AG09319 (cell line): ENCODE measurements around the gene RALGPS1.
A peak's percentile ranks its signal among the peaks of the same experiment; 100 is the strongest.

Source experiments
- DNase-seq: peaks from one replicate; pipeline ENCODE4 v3.0.0-alpha.2; 2010; ENCODE audit warnings: low read depth; ENCODE audit errors: extremely low read depth
- TF ChIP-seq, protein P1 (sequence below): IDR thresholded peaks from 2 replicates; pipeline ENCODE4 v1.5.1; 2011; ENCODE audit warnings: low read depth, mild to moderate bottlenecking, inconsistent platforms, low read length, moderate library complexity

RALGPS1 gene

DNA sequence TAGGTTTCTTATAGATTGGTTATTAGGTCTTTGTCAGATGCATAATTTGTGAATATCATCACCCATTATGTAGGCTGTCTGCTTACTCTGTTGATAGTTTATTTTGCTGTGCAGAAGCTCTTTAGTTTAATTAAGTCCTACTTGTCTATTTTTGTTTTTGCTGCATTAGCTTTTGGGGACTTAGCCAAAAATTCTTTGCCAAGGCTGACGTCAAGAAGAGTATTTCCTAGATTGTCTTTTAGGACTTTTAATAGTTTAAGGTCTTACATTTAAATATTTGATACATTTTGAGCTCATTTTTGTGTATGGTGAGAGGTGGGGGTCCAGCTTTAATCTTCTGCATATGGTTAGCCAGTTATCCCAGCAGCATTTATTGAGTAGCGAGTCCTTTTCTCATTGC, 232.7 kb downstream of the RALGPS1 start:
- no peak for DNase-seq
- TF ChIP-seq, protein P1, sequence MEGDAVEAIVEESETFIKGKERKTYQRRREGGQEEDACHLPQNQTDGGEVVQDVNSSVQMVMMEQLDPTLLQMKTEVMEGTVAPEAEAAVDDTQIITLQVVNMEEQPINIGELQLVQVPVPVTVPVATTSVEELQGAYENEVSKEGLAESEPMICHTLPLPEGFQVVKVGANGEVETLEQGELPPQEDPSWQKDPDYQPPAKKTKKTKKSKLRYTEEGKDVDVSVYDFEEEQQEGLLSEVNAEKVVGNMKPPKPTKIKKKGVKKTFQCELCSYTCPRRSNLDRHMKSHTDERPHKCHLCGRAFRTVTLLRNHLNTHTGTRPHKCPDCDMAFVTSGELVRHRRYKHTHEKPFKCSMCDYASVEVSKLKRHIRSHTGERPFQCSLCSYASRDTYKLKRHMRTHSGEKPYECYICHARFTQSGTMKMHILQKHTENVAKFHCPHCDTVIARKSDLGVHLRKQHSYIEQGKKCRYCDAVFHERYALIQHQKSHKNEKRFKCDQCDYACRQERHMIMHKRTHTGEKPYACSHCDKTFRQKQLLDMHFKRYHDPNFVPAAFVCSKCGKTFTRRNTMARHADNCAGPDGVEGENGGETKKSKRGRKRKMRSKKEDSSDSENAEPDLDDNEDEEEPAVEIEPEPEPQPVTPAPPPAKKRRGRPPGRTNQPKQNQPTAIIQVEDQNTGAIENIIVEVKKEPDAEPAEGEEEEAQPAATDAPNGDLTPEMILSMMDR, result no peak

- TF ChIP-seq, protein P1, result no peak
- no peak for DNase-seq
These were observed 233.4 kb downstream of the RALGPS1 start for GRCh38 chr9:127148014-127148413.

GRCh38 chr9:127149010-127149409, 234.4 kb downstream of the RALGPS1 start:
- TF ChIP-seq, protein P1, result no peak
- no peak for DNase-seq

GRCh38 chr9:127149463-127150390, 235.1 kb downstream of the RALGPS1 start:
- TF ChIP-seq, protein P1, result no peak
- no peak for DNase-seq

DNA sequence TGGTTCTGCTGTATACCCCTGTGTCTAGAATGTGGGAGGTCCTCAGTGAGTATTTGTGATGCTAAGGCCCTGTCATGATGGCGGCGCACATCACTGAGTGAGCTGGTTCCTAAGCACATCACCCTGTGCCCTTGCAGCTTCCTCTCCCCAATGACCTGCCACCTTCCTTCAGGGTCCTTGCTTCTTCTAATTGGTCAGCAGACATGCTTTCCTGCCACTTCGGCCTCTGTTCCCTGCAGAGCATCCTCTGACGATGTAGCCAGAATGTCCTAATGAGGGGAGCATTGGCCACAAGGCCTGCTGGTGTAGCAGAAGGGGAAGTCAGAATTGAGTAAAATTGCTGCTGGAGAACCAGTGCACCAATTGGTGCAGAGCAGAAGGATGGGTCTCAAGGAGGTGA, 238.9 kb downstream of the RALGPS1 start:
- no peak for DNase-seq

GRCh38 chr9:127154003-127154389, 239.4 kb downstream of the RALGPS1 start:
- TF ChIP-seq, protein P1, result no peak
- DNase-seq, result no peak

More for the DNA sequence above, 238.9 kb downstream of the RALGPS1 start:
- TF ChIP-seq, protein P1, result no peak

- TF ChIP-seq, protein P1, result no peak; the same call in none of the 2 replicates
- peak; percentile 54 for DNase-seq
These were observed 240.0 kb downstream of the RALGPS1 start for GRCh38 chr9:127154390-127155191.
